ENCODE measurements around the gene PRKCE. TPM values are rescaled to one million over a fixed set of nuclear protein-coding genes. Genes with fewer than 3 reads are reported as not detected.

The PRKCE gene
- total and polyA plus RNA-seq, 2 donors (not counting 3 experiments of a cell fraction or from before 2014, with no cell fraction given): 27.9 to 33.9 TPM

DNA sequence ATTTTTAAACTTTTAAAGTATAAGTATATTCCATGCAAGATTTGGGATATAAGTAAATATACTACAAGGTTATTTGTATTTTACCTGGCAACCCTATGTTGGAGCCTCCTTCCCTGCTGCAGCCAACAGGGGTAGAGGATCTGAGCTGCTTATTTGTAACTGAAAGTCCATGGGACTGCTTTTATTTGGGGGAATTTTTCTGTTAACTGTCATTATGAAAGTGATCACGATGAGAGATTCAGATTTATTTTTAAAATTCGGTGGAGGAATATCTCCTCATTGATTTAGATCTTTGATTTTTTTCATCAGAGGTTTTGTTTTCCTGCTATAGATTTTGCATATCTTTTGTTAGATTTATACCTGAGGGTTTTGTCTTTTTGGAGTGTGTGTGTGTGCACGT, 215.9 kb downstream of the PRKCE start:
- CTCF ChIA-PET: interaction anchor here (0.7 to 1.4 kb wide), 3 partner anchors 34 to 225 kb away, joined by 3 to 4 read pairs (median 3); no protein-coding TSS in a partner anchor
- dilution Hi-C loops (cut with MboI; ENCODE audit: extremely low pct_ligation_motif_present, low sequenced_read_pairs): no loop called here

More for the DNA sequence above, 215.9 kb downstream of the PRKCE start:
- no peaks in the 10 kb centered on the region for H3K36me3 ChIP-seq (ENCODE audit: control insufficient read depth in 2 of 2, extremely low read depth in 1 of 2, insufficient read depth in 2 of 2, low read length in 2 of 2)
- no peak overlapping the region for H3K4me2 ChIP-seq (ENCODE audit: insufficient read depth, low read length)
- POLR2A ChIA-PET: no interaction called here
- no peak overlapping the region for H3K27ac ChIP-seq (ENCODE audit: insufficient read depth, low read depth, low read length)
- no peaks in the 10 kb centered on the region for H4K20me1 ChIP-seq (replicated peaks; ENCODE audit: control insufficient read depth, extremely low read depth, insufficient read depth, low read length)
- no peaks in the 10 kb centered on the region for H3K4me1 ChIP-seq (ENCODE audit: control insufficient read depth, extremely low read depth, insufficient read depth, low read length)
- H3K79me2 ChIP-seq (ENCODE audit: control insufficient read depth, insufficient read depth, low read length): no peaks in the 10 kb centered on the region
- TF ChIP-seq GATA2 (IDR thresholded peaks at IDR 0.05; ENCODE audit: insufficient read depth, insufficient read length, low read depth, low read length) (no peak), JUN (IDR thresholded peaks at IDR 0.05; ENCODE audit: borderline replicate concordance, insufficient read depth, insufficient read length, low read depth) (no peak), MYC (IDR thresholded peaks at IDR 0.05; ENCODE audit: low read depth, low read length) (no peak), EZH2 (IDR thresholded peaks at IDR 0.05; ENCODE audit: borderline replicate concordance, low read depth, low read length, severe bottlenecking) (no peak), FOS (IDR thresholded peaks at IDR 0.05; ENCODE audit: borderline replicate concordance, insufficient read depth, low read length) (no peak), POLR2AphosphoS5 (IDR thresholded peaks at IDR 0.05; ENCODE audit: insufficient read depth, low read depth, low read length) (no peak), POLR2A (IDR thresholded peaks at IDR 0.05; ENCODE audit: low read depth, low read length) (no peak)
- TF ChIP-seq, protein P1, sequence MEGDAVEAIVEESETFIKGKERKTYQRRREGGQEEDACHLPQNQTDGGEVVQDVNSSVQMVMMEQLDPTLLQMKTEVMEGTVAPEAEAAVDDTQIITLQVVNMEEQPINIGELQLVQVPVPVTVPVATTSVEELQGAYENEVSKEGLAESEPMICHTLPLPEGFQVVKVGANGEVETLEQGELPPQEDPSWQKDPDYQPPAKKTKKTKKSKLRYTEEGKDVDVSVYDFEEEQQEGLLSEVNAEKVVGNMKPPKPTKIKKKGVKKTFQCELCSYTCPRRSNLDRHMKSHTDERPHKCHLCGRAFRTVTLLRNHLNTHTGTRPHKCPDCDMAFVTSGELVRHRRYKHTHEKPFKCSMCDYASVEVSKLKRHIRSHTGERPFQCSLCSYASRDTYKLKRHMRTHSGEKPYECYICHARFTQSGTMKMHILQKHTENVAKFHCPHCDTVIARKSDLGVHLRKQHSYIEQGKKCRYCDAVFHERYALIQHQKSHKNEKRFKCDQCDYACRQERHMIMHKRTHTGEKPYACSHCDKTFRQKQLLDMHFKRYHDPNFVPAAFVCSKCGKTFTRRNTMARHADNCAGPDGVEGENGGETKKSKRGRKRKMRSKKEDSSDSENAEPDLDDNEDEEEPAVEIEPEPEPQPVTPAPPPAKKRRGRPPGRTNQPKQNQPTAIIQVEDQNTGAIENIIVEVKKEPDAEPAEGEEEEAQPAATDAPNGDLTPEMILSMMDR (IDR thresholded peaks at IDR 0.05; ENCODE audit: extremely low read depth in 1 of 2, insufficient read depth in 1 of 2, low read depth in 1 of 2, low read length in 2 of 2): no peak
- TF ChIP-seq, protein P2, sequence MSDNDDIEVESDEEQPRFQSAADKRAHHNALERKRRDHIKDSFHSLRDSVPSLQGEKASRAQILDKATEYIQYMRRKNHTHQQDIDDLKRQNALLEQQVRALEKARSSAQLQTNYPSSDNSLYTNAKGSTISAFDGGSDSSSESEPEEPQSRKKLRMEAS (IDR thresholded peaks at IDR 0.05; ENCODE audit: insufficient read depth, insufficient read length): no peak
- no peak overlapping the region for H3K9ac ChIP-seq (replicated peaks; ENCODE audit: extremely low read depth, insufficient read depth, low read length)
- H3K4me3 ChIP-seq (replicated peaks in 1 of 3; ENCODE audit: insufficient read depth in 1 of 3, low read depth in 1 of 3, low read length in 3 of 3): no peak overlapping the region
- H2AFZ ChIP-seq (ENCODE audit: low read depth, low read length): no peak overlapping the region
- intact Hi-C loops (cut with micrococcal nuclease): no loop called here
- no peaks in the 10 kb centered on the region for H3K9me1 ChIP-seq (replicated peaks; ENCODE audit: control insufficient read depth, extremely low read depth, insufficient read depth, low read length)
- FAIRE-seq (no peak), DNase-seq (ENCODE audit: low read depth, low spot score) (no peak)
- H3K9me3 ChIP-seq (replicated peaks; ENCODE audit: control insufficient read depth, insufficient read depth, low read length): no peaks in the 10 kb centered on the region
- no peaks in the 10 kb centered on the region for H3K27me3 ChIP-seq (ENCODE audit: control insufficient read depth in 2 of 2, insufficient read depth in 2 of 2, low read length in 2 of 2)
- BruUV-seq (replicated peaks): no TSS peak
